NOMO-1 (cell line): Measurements from ENCODE around the gene NIFK.
"Not testable (repeated sequence)": the region's sequence is repeated elsewhere in the genome, so short reads cannot be mapped to it uniquely, and the experiment has no call there.

Experiments used
- DNase-seq, 2 experiments: peaks; one replicate each; lab custom pipeline; 2025; ENCODE audit not compliant: unreplicated experiment in 2 of 2; lab: John Stamatoyannopoulos, UW

The NIFK gene

DNA sequence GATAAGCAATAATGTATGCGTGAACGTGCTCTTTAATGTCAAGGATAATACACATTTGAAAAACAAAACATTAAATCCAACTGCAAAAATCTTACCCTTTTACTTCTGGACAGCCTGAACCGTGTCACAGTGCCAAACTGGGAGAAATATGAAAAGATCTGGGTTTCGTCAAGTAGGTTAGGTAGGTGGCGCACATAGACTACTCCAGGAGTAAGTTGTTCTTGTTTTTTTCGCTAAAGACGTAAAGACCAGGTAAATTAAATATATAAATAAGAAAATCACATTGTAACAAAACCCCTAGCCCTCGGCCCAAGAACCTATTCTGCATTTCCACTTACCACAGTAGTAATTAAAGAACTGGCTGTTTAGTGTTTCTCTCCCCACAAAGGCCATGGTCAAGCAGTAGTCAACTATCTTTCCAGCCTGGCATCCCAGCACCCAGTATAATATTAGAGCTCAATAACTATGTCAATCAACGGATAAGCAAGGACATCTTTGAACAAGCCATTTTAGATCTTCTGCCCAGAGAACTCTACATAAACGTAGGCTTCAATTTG is 1.1 kb downstream of the NIFK start:
- peak in 1 of 2 experiments; percentile 28 for DNase-seq

DNA sequence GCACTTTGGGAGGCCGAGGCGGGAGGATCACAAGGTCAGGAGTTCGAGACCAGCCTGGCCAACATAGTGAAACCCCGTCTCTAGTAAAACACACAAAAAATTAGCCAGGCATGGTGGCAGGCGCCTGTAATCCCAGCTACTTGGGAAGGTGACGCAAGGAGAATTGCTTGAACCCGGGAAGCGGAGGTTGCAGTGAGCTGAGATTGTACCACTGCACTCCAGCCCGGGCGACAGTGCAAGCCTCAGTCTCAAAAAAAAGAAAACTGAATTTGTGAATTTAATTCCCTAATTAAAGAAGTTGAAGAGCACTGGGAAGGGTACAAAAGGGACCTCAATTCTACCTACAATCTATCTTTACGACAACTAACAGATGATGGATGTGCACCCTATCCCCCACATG is 2.1 kb downstream of the NIFK start:
- DNase-seq, result not testable (repeated sequence)

DNA sequence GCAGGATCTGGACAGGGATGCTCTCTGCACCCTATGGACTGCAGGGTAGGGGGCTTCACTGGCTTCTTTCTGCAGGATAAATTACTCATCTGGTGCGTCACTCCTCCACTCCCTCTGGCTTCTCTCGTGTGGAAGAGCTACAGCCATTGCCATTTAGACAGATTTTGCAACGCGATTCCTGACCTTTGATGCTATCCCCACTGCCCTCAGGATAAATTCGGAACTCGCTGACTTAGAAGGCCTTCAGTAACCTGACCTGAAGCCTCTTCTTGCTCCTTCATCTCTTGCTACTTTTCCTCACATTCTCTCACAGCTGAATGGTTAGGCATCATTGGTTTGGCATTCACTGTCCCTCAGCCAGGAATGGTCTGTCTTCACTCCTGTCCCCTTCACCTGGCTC is 5.3 kb downstream of the NIFK start:
- DNase-seq, result no peak

DNA sequence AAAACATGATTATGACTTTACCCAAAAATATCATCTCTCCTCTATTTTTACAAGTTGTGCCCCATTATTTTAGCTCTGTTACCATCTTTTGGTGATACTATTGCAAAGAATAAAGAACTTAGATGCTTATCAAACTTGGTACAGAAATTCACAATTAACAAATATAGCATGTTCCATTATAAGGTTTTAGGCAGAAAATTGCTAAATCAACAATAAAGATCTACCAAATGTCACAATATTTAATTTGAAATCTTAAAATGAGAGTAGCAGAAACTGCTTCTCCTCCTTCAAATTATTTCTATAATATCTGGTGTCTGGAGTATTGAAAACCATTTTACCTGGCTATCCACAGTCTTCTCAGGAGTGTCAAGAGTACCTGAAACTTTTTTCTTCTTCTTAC is 8.7 kb downstream of the NIFK start:
- DNase-seq, result no peak

DNA sequence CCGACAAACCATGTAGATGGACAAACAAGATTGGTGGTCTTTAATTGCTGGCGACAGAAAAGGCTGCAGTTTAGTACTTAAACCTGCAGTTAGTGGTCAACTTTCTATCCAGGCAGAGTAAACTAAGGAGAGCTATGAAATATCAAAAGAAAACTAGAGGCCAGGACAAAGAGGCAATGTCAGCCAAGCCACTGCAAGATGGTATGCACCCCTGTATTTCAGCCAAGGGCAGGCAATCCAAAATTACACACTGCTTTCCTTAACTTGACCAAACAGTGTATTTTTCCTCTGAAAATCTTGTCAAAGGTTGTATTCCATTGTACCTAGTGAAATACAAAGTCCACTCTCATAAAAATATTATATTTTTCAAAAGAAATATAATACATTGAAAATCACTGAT is 9.3 kb downstream of the NIFK start:
- DNase-seq, result no peak

DNA sequence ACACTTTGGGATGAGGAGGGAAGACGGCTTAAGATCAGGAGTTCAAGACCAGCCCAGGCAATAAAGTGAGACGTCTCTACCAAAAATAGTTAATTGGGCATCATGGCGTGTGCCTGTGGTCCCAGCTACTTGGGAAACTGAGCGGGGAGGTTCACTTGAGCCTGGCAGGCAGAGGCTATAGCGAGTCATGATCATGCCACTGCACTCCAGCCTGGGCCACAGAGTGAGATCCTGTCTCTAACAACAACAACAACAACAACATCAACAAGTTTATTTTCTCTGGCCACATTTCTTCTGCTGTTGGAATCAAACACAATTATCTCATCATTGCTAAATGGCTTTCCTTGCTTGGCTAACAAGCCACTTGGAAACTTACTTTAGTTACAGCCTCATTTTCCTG is 13.4 kb downstream of the NIFK start:
- DNase-seq, result no peak

DNA sequence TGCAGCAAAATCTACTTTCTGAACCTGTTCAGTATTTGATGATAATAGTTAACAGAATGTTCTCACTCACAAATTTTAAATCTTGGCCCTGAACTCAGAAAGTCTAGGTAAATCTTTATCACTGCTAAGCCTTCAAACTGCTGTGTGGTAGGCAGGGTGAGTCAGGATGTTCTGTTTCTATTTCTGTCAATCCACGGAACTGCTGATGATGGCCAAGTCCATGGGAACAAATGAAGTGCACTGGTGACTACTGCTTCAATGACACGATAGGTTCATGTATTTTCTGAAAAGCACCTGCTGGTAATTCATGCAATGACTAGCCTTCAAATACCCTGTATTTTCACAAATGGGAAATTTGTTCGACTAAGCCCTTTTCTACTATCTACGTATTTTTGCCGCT is 14.2 kb downstream of the NIFK start:
- DNase-seq, result peak in 1 of 2 experiments; percentile 18

DNA sequence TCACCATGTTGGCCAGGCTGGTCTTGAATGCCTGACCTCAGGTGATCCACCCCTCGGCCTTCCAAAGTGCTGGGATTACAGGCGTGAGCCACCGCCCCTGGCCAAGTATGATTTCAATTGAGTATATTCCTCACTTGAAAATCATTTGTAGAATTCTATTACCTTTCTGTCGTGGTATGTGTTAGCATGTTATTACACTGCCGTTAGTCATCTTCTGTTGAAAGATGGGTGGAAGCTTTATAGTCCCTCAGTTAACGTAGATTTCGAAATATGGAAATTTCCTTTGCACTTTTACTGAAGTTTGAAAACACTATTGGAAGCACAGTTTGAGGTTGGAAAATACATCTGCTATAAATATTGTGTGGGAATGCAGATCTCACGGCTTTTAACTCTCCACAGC is 14.7 kb downstream of the NIFK start:
- DNase-seq, result peak in 1 of 2 experiments; percentile 60

DNA sequence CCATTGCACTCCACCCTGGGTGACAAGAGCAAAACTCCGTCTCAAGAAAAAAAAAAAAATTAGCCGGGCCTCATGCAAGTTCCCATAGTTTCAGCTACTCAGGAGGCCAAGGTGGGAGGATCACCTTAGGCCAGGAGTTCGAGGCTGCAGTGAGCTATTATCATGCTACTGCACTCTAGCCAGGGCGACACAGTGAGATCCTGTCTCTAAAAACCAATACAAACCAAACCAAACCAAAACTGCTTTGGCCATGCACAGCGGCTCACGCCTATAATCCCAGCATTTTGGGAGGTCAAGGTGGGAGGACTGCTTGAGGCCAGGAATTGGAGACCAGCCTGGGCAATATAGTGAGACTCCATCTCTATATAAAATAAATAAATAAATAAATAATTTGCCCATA is 19.1 kb downstream of the NIFK start:
- DNase-seq, result no peak

DNA sequence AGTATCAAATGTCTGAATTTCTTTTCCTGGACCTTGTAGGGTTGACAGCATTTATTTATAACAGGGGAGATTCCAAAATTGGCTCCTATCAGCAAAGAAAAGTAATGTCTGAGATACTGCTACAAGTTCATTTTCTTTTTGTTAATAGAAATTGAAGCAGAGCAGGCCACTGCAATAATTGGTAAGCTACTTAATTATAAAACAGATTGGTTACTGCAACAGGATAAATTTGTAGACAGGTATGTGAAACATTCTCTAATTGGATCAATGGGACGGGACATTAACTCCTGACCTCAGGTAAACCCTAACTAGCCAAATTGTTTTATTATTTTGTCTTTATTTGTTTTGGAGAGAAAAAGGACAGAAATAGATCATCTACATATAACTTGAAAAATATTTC is 20.5 kb downstream of the NIFK start:
- no peak for DNase-seq

DNA sequence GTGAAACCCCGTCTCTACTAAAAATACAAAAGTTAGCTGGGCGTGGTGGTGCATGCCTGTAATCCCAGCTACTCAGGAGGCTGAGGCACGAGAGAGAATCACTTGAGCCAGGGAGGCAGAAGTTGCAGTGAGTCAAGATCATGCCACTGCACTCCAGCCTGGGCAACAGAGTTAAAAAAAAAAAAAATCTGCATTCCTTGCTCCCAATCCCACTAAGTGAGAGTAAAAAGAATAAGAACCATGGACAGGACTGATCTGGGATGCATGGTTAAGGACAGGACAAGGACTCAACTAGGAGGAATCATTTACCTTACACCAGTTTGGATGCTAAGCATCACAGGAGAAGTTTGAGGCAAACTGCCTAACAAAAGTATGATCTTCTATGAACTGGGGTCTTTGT is 25.2 kb downstream of the NIFK start:
- DNase-seq, result not testable (repeated sequence)

DNA sequence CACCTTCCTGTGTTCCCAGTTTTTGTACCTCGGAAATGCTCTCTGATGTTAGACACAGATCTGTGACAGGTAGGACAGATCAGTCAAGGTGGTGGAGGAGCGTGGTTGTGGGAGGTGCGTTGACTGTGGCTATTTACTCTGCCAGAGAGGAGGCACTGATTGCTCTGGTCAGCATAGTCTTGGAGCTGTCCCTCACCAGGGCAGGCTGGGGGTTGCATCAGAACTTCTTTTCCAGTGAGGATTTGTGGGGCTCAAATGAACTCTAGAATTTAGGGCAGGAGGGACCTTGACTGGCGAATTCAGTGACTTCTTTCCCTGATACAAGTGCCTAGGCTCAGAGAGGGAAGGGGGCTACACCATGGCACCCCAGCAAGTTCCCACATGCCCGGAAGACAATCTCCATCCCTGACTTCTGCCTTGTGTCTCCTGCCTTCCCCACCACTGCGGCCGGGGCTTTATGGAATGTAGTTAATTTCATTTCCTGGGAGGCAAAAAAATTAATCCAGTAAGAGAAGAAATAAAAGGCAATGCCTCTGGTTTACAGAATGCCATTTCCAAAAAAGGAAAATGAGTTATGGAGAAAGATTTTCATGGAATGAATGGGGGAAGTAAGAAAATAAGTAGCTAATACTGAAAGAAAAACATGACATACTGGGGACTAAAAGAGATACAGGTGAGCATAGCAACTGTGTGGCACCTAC is 26.1 kb downstream of the NIFK start:
- DNase-seq, result no peak

DNA sequence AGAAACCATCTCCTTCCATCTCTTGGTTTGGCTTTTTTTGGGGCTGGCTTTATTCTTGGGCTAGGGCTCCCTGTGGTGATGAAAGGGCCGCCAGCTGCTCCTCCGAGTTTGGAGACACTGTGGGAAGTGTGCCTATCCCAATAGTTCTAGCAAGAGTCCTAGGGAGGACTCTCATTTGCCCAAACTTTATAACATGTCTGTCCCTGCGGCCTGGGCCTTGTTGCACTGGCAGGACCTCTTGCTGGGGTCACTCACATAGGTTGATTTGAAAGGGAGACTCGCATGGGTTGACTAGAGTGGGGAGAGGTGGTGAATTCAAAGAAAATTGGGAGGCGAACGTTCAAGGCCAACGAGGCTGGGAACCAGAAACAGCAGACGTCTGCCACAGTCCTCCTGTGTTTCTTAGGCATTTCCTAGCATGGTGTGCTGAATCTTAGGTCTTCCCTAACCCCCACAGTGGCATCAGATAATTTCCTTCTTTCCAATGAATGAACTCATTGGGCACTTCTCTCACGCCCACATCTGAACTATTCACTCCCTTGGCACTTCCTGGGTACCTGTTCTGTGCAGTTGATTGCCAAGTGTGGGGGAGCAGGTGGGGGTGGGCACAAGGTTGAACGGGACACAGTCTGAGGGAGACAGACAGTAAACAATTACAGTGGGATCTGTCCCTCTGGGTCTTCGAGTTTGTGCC is 26.8 kb downstream of the NIFK start:
- no peak for DNase-seq

DNA sequence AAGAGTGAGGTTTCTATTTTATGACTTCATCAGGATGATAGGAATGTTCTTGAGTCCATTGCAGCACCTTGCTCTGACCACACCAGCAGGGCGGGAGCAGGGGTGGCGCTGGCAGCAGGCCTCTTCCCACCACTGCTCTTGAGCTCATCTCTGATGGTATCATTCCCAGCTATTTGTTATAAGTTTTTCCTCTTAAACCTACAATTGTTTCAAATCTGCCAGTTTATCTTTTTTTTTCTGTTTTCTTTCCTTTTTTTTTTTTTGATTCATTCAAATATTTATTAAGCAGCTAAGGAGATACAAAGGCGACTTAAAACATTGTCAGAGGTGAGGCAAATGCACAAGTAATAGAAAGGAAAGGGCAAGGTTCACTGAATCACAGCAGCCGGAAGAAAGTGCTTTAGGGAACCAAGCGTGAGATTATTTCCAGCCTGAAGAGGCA is 28.7 kb downstream of the NIFK start:
- DNase-seq, result no peak

DNA sequence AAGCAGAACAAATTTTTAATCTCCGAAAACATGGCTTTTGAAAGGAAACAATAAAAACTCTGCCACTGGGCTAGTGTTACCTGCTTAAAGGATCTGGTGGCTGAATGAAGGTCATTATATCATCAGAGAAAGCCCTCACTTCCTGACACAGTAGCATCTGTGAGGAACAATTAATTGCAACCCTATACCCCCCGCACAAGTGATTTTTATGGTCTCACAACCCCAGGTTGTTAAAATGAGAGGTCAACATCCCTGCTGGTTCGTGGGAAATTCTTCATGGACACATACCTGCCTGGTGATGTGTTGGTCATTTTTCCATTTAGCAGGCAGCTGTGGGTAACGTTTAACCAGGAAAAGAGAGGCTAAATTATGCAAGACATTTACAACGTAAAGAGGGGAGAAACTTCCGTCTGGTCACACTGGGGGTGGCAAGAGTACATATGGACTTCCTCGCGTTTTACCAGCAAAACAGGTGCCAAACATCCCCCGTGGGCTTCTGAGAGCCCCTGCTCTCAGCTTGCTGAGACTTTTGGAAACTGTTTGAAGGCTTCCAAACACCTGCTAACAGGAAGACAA is 29.2 kb downstream of the NIFK start:
- DNase-seq, result peak in 1 of 2 experiments; percentile 19

DNA sequence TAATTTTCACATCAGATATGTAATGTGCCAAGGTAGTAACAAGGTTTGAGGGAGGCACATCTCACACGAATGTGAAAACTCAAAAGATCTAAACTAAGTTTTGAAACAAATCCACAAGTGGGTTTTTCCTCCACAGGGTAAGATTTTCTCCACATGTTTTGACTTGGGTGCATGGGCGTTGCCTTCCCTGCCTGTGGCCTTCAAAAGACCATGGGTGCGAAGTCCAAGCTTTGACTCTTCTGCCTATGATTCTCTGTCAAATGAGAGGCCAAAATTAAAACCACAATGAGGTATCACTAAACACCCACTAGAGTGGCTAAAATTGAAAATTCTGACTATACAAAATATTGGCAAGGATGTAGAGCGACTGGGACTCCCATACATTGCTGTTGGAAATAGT is 30.7 kb downstream of the NIFK start:
- DNase-seq, result no peak

DNA sequence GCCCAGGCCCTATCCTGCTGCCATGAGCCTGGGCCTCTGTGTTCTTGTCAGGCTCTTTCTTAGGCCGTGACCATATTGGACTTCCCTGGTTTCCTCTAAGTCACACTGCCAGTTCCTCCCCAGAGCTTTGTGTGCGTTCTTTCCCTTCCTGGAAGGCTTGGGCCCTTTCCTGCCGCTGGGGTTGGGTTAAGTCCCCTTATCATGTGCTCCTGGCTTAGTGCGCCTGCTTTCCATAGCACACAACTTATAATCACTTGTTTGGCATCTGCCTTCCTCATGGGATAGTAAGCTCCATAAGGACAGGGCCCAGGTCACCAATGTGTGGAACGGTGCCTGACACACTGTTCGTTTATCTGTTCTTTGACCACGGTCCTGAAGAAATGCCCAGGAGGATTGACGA is 31.3 kb downstream of the NIFK start:
- DNase-seq, result no peak

DNA sequence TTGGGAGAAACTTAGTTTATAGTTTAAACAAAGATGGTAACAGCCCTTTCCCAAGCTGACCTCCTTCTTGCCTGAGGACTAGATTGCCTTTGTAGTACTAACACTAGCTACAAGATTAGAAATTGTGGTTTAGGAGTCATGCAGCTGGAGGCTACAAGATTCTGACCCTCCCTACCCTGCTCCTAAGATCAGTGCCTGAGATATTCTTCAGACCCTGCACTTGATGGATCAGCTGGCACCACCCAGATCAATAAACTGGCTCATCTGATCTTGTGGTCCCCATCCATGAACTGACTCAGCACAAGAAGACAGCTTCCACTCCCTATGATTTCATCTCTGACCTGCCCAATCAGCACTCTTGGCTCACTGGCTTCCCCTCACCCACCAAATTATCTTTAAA is 34.9 kb downstream of the NIFK start:
- DNase-seq, result not testable (repeated sequence)

DNA sequence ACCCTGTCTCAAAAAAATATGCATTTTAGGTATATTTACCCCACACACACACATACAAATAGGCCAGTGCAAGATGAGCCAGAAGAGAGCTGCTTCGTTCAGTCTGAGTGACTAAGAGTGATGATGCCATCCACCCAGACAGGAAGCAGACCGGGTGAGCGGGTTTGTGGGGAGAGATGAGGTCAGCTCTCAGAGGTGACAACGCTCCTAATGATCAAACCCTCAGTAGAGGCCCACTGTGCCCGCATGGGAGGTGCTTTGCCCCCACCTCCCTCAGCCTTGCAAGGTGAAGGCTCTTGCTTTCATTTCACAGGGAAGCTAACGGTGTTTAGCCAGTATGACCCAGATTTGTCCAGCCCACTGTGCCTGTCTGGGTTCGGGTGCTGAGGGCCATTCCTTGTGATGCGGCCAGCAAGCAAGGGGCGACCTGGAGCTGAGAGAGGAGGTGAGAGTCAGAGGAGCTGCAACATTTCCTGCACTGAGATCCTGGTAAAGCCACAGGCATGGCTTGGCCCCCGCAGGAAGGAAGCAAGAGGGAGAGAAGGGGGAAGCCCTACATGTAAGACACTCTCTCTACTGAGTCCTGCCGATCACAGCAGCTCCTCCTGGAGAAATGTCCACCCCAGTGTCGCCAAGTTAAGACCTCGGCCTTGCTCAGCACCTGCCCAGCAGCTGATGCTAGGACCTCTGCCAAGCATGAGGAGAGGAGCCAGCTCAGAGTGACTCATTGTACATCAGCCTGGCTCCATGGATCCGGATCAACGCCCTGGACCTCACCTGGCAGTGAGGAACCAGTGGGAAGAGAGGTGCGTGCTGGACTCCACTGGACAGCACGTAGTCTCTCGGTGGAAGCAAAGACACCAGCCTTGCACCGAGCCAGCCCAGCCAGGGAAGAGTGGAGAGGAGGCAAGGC is 37.0 kb downstream of the NIFK start:
- peak; percentile 79 to 94 for DNase-seq

DNA sequence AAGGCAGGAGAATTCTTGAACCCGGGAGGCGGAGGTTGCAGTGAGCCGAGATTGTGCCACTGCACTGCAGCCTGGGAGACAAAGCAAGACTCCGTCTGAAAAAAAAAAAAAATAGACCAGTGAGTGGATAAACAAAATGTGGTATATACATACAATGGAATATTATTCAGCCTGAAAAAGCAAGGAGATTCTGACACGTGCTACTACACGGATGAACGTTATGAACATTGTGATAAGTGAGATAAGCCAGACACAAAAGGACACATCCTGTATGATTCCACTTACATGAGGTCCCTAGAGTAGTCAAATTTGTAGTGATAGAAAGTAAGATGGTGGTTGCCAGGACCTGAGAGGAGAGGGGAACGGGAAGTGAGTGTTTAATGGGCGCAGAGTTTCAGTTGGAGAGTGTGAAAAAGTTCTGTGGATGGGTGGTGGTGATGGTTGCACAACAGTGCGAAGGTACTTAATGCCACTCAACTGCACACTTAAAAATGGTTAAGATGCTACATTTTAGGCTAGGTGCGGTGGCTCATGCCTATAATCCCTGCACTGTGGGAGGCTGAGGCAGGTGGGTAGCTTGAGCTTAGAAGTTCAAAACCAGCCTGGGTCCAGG is 38.3 kb downstream of the NIFK start:
- DNase-seq, result peak; percentile 23 to 61
